Urinary bladder (tissue), 4 donors: Measurements from ENCODE around the gene SYNGR4. TPM values are rescaled to one million over a fixed set of nuclear protein-coding genes. Genes with fewer than 3 reads are reported as not detected.
"Not testable (repeated sequence)": the region's sequence is repeated elsewhere in the genome, so short reads cannot be mapped to it uniquely, and the experiment has no call there.

Source experiments
- DNase-seq: peaks from one replicate; pipeline ENCODE4 v3.0.0-alpha.2; 2015; ENCODE audit errors: extremely low spot score
- H3K27ac ChIP-seq: one replicate; pipeline ENCODE4 v1.5.1; 2013; ENCODE audit warnings: low read depth, mild to moderate bottlenecking, moderate library complexity
- H3K36me3 ChIP-seq: one replicate; pipeline ENCODE4 v1.6.1; 2013; ENCODE audit warnings: mild to moderate bottlenecking, moderate library complexity; ENCODE audit not compliant: insufficient read depth
- H3K4me1 ChIP-seq: one replicate; pipeline ENCODE4 v1.6.1; 2013; ENCODE audit warnings: mild to moderate bottlenecking, moderate library complexity; ENCODE audit not compliant: insufficient read depth
- H3K4me3 ChIP-seq: one replicate; pipeline ENCODE4 v1.5.1; 2013; ENCODE audit warnings: low read depth, low read length
- WGBS: extraction: QIAGEN DNeasy Blood & Tissue Kit; methylation state at CpG from one replicate; pipeline ENCODE4 v1.1.7; 2013; 5-methylcytosine and 5-hydroxymethylcytosine counted together
- polyA plus RNA-seq: library from polyadenylated mRNA; stranded (reverse); fragments of 200-250 nt; gene quantifications from one replicate; pipeline ENCODE4 v1.2.3, GENCODE V29; 2013
- total RNA-seq: library from RNA; depleted of rRNA; stranded (reverse); fragments of >200 nt; gene quantifications from one replicate; pipeline ENCODE4 v1.2.3, GENCODE V29; 2014
- donor health status: healthy with polysubstance abuse.
- donor health status: healthy.

Gene SYNGR4
- total and polyA plus RNA-seq, 2 donors, result not detected

DNA sequence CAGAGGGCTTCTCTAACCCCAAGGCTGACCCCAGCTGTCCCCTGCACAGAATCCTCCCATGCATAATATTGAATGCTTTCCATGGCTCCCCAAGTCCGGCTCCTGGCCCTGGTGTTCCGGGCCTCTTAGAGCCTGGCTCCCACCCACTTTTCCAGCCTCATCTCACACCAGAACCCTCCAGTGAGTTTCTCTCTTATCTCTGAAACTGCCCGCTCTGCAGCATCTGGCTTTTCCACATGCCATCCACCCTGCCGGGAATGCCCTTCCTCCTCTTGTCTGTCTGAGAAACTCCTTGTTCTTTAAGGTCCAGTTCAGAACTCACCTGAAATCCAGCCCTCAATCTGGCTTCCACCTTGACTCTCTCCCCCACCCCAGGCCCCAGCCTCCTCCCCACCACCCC is 6.8 kb downstream of the SYNGR4 start:
- no peaks in the 10 kb centered on the region for H3K4me1 ChIP-seq
- H3K27ac ChIP-seq, result no peak overlapping the region
- no peaks in the 10 kb centered on the region for H3K36me3 ChIP-seq
- H3K4me3 ChIP-seq, result no peak overlapping the region
- no peak for DNase-seq
- 73% methylated on average over 4 of the region's 4 CpGs for WGBS

DNA sequence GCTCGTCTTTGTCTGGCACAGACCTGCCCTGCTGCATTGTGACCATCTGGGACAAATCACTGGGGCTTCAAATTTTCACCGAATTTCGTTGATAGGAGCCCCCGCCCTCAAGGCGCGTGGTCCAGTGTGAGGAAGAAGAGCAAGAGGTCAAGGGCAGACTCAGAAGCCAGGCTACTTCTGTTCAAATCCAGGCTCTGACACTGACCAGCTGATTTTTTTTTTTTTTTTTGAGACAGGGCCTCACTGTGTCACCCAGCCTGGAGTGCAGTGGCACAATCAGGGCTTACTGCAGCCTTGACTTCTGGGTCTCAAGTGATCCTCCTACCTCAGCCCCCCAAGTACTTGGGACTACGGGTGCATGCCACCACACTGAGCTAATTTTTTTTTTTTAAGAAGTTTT is 7.2 kb downstream of the SYNGR4 start:
- DNase-seq, result no peak
- Histone ChIP-seq H3K36me3 (no peaks in the 10 kb centered on the region), H3K27ac (no peak overlapping the region), H3K4me1 (no peaks in the 10 kb centered on the region), H3K4me3 (no peak overlapping the region)
- 61% methylated on average over 7 of the region's 7 CpGs for WGBS

DNA sequence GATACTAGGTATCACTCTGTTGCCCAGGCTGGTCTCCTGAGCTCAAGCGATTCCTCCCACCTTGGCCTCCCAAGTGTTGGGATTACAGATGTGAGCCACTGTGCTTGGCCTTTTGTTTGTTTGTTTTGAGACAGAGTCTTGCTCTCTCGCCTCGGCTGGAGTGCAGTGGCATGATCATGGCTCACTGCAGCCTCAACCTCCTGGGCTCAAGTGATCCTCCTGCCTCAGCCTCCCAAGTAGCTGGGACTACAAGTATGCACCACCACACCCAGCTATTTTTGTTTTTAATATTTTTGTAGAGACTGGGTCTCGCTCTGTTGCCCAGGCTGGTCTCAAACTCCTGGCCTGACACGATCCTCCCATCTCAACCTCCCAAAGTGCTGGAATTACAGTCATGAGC is 7.6 kb downstream of the SYNGR4 start:
- WGBS, result 93% methylated on average over 5 of the region's 5 CpGs
- H3K4me3 ChIP-seq, H3K36me3 ChIP-seq, H3K4me1 ChIP-seq, DNase-seq, H3K27ac ChIP-seq: not testable (repeated sequence)

DNA sequence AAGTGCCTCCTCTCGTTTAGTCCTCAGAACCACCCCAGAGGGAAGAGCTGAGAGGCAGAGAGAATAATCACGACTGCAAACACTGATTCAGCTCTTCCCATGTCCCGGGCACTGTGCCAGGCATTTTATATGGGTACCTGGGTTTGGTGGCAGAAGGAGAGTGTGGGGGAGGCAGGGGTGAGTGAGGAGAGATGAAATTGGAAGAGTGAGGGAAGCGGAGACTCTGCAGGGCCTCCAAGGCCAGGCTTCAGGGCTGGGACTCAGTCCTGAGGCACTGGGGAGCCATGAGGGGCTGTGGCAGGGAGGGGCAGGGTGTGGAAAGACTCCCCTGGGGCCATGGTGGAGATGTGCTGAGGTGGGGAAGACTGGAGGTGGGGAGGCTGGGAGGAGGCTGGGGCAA is 8.7 kb downstream of the SYNGR4 start:
- WGBS, result 59% methylated on average over 4 of the region's 4 CpGs
- DNase-seq, result peak; percentile 29

DNA sequence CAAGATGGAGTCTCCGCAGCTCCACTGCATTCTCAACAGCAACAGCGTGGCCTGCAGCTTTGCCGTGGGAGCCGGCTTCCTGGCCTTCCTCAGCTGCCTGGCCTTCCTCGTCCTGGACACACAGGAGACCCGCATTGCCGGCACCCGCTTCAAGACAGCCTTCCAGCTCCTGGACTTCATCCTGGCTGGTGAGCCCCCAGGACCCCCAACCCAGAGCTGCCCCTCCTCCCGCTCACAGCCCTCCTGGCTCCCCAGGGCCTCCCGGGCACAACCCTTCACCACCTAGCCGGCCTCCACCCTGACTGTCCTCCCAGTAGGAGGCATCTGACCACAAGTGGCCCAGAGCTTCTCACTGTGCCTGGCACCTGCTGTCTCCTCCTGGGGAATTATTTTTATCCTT is 9.4 kb downstream of the SYNGR4 start:
- H3K4me3 ChIP-seq, result no peak overlapping the region
- H3K36me3 ChIP-seq, result no peaks in the 10 kb centered on the region
- H3K27ac ChIP-seq, result no peak overlapping the region
- 87% methylated on average over 11 of the region's 11 CpGs for WGBS
- no peaks in the 10 kb centered on the region for H3K4me1 ChIP-seq
- DNase-seq, result no peak

More for the DNA sequence above, 8.7 kb downstream of the SYNGR4 start:
- H3K4me1 ChIP-seq, result no peaks in the 10 kb centered on the region
- no peak overlapping the region for H3K27ac ChIP-seq
- no peak overlapping the region for H3K4me3 ChIP-seq
- no peaks in the 10 kb centered on the region for H3K36me3 ChIP-seq

DNA sequence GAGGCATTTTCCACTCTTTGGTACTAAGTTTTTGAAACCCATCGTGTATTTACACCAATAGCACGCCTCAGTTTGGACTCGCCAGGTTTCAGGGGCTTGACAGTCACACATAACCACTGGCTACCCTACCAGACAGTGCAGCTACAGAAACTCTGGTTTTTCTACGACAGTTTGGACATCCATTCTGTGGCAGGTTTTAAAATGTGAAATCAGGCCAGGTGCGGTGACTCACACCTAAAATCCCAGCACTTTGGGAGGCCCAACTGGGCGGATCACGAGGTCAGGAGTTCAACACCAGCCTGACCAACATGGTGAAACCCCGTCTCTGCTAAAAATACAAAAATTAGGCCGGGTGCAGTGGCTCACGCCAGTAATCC is 14.0 kb downstream of the SYNGR4 start:
- no peak overlapping the region for H3K27ac ChIP-seq
- no peaks in the 10 kb centered on the region for H3K4me1 ChIP-seq
- no peaks in the 10 kb centered on the region for H3K36me3 ChIP-seq
- no peak for DNase-seq
- H3K4me3 ChIP-seq, result no peak overlapping the region
- WGBS, result 91% methylated on average over 10 of the region's 10 CpGs

DNA sequence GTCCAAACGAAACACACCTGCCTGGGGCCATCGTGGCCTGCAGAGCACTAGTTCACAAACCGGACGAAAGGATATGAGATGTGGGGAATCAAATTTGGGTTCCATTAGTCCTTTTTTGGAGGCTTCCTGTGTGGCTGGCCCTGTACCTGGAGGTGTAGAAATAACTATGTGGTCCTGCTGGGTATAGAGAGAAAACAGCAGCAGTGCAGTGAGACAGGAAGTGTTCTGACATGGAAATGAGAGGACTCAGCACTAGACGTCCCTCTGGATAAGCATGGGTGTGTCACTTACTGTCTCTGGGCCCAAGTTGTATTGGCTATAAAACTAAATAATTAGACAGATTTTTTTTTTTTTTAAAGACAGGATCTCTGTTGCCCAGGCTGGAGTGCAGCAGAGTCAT is 14.9 kb downstream of the SYNGR4 start:
- Histone ChIP-seq H3K4me1 (no peaks in the 10 kb centered on the region), H3K27ac (no peak overlapping the region), H3K4me3 (no peak overlapping the region), H3K36me3 (peaks cover 3% of the 10 kb centered on the region)
- WGBS, result 80% methylated on average over 5 of the region's 5 CpGs
- DNase-seq, result no peak

DNA sequence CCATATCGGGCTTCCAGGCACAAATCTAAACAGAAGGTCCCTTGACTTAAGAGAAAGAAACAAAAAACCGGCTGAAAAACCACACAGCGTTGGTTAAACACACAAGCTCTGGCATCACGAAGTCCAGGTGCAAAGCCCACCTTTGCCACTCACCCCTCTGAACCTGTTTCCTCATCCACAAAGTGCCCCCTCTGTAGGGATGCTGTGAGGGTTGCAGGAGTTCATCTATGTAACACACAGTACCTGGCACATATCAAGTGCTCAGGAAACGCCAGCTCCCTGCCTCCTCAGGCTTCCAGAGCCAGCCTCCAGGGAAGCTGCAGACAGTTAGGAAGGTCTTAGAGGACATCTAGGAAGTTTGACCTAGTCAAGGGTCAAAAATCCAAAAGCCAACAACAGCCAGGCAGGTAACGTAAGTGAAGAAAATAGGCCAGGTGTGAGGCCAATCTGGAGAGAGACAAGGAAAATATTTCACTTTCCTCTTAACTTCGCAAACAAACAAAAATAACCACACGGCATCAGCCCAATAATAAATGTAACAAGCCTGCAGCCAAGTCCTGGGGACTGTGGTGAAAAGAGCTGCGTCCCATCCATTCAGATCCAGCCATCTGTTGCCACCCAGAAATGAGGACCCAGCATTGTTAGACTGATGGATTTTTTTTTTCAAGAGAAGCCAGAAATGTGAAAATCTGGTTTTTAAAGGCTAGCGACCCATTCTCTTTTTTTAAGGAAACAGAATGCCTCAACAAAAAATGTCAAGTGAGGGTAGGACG is 17.2 kb downstream of the SYNGR4 start:
- Histone ChIP-seq H3K4me3 (no peak overlapping the region), H3K27ac (no peak overlapping the region), H3K36me3 (peaks cover 3% of the 10 kb centered on the region), H3K4me1 (no peaks in the 10 kb centered on the region)
- DNase-seq, result no peak
- WGBS, result 86% methylated on average over 11 of the region's 11 CpGs

DNA sequence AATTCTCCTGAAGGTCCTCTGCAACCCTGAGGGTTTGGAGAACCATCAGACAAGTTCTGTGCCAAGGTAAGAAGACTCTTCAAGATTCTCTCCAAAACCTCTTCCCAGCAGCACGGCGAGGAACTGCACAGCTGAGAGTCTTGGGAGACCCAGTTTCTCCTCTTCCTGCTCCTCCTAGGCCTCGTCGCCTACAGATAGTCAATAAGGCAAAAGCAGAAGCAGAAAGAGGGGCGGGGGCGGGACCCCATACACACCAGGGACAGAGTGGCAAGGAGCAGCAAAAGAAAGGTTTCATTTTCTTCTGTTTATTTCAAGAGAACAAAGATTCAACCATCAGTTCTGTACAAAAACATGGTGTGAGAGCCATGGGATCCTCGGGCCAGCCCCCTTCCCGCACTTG is 18.1 kb downstream of the SYNGR4 start:
- 96% methylated on average over 8 of the region's 8 CpGs for WGBS
- no peak overlapping the region for H3K4me3 ChIP-seq
- H3K36me3 ChIP-seq, result peaks cover 3% of the 10 kb centered on the region
- no peak overlapping the region for H3K27ac ChIP-seq
- DNase-seq, result no peak
- H3K4me1 ChIP-seq, result no peaks in the 10 kb centered on the region

DNA sequence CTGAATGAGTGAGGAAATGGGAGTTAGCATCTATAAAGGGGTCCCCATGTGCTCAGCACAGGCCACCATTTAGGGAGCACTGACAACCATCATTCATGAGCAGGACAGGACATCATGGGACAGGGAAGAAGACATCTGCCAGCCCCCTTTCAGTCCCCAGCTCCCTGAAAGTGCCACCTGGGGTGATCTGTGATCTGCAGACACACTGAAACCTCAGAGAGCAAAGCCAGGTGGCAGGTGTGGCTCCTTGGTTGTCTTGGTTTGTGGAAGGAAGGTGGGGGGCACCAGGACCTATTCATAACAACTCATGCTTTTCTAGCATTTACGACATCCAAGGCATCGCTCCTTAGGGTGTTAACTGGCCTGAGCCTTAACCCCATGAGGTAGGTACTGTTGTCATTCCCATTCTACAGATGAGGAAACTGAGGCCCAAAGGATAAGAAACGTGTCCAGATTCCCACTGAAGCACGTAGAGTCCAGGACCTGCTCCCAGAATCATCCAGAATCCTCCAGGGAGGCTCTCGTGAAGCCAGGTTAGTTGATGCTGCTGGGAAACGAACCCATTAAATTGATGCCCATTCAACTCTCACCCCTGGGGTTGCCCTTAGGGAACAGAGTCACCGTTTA is 21.4 kb downstream of the SYNGR4 start:
- DNase-seq, result no peak
- no peak overlapping the region for H3K4me3 ChIP-seq
- WGBS, result 83% methylated on average over 7 of the region's 7 CpGs
- no peaks in the 10 kb centered on the region for H3K4me1 ChIP-seq
- H3K27ac ChIP-seq, result no peak overlapping the region
- H3K36me3 ChIP-seq, result peaks cover 3% of the 10 kb centered on the region

DNA sequence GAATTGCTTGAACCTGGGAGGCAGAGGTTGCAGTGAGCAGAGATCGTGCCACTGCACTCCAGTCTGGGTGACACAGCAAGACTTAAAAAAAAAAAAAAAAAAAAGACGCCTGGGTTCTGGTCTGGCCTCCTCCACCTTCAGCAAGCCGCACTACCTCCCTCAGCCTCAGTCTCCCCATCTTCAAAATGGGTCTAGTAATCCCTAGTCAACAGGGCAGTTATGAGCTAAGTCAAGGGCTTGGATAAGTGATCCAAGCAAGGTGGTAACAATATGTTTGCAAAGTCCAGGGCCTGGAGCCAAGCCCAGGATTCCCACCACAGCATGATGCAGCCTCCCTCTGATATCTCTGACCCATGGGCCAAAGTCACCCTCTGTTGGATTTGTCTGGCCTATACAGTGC is 22.8 kb downstream of the SYNGR4 start:
- DNase-seq, result no peak
- WGBS, result 93% methylated on average over 3 of the region's 3 CpGs
- Histone ChIP-seq H3K4me3 (no peak overlapping the region), H3K4me1 (no peaks in the 10 kb centered on the region), H3K36me3 (peaks cover 3% of the 10 kb centered on the region), H3K27ac (no peak overlapping the region)

DNA sequence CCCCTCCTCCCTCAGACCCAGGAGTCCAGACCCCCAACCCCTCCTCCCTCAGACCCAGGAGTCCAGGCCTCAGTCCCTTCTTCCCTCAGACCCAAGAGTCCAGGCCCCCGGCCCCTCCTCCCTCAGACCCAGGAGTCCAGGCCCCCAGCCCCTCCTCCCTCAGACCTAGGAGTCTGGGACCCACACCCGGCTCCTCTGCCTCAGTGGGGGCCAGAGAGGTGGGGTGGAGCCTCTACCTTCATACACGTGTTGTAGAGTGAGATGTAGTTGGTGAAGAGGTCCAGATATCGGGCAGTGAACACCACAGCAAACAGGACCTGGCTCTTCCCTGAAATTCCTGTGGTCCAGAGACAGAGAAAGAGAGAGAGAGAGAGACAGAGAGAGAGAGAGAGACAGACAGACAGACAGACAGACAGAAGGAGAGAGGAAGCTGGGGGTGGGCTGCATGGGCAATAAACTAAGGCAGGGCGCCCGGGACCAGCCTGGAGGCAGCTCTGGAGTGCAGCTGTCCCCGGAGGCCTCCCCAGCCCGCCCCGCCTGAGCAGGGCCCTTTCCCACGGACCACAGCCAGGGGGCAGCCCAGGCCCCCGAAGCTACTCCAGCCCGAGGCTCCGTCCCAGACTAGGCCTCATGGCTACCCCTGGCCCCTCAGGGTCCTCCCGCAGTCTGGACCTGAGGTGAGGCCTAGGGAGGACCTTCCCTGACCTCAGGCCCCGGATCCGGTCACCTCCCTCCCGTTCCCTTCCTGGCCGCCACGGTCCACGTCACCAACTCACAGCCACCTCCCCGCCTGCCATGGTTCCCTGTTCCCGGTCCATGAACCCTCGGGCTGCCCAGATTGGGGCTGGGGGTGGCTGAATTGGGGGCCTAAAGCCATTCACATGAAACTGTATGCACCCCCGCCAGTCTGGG is 26.3 kb downstream of the SYNGR4 start:
- Histone ChIP-seq H3K27ac (peak overlapping the region; percentile 69), H3K4me1 (no peaks in the 10 kb centered on the region), H3K4me3 (peak overlapping the region; percentile 93), H3K36me3 (no peaks in the 10 kb centered on the region)
- DNase-seq, result no peak
- 3% methylated on average over 24 of the region's 24 CpGs for WGBS

DNA sequence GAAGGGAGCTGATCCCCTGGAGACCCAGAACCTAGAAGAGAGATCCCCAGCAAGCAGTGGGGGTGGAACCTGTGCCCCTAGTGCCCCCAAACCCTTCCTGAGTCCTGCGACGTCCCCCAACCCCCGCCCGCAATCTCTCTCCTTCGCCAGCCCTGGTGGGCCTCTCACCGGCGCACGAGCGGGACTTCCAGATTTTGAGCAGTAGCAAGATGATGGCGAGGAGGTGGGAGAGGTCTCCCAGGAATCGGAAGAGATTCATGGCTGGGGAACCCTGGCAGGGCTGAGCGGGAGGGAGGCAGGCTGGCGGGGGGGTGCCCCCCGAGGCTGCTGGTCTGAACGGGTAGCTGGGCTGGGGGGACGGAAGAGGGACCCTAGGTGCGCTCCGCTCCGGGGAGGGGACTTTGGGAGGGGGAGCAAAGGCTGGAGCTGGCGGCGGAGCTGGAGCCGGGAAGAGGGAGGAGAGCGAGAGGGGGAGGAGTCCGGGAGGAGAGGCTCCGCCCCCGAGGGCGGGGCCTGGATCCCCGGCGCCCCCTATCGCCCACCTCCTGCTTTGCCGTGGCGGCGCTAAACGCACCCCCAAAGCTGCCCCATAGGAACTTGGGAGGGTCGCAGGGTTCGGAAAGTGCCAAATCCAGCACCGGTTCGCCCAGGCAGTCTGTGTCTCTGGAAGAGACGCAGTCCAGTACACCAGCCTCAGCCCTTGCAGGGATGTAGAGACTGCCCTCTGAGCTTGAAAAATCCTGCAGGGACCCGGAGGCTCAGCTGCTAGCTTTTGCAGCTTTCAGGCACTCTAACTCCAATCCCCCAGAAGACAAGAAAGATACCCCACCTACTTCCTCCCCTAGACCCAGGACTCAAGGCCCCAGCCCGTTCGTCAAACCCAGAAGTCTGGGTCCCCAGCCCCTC is 27.2 kb downstream of the SYNGR4 start, which contains the start of gene KDELR1:
Gene KDELR1 (minus strand): TSS at position 452 of the 906 bp plus-strand sequence. CDS start 193 bp downstream, at position 259.
- peak within 1 kb of the TSS; percentile 69 for H3K27ac ChIP-seq
- H3K4me3 ChIP-seq, result peak within 1 kb of the TSS; percentile 93
- H3K36me3 ChIP-seq, result no peaks in the 10 kb centered on the region
- 5% methylated on average over 42 of the region's 42 CpGs for whole genome bisulfite sequencing
- no peaks in the 10 kb centered on the region for H3K4me1 ChIP-seq
- DNase-seq, result no peak
